Measurements from ENCODE around the gene COG5. TPM values are rescaled to one million over a fixed set of nuclear protein-coding genes. Genes with fewer than 3 reads are reported as not detected.

Gene COG5
- total and polyA plus RNA-seq, 9 of the 15 experiments (the other 6 are each of a cell fraction or from before 2014, with no cell fraction given), result 15.3 to 75.1 (median 56.4) TPM

DNA sequence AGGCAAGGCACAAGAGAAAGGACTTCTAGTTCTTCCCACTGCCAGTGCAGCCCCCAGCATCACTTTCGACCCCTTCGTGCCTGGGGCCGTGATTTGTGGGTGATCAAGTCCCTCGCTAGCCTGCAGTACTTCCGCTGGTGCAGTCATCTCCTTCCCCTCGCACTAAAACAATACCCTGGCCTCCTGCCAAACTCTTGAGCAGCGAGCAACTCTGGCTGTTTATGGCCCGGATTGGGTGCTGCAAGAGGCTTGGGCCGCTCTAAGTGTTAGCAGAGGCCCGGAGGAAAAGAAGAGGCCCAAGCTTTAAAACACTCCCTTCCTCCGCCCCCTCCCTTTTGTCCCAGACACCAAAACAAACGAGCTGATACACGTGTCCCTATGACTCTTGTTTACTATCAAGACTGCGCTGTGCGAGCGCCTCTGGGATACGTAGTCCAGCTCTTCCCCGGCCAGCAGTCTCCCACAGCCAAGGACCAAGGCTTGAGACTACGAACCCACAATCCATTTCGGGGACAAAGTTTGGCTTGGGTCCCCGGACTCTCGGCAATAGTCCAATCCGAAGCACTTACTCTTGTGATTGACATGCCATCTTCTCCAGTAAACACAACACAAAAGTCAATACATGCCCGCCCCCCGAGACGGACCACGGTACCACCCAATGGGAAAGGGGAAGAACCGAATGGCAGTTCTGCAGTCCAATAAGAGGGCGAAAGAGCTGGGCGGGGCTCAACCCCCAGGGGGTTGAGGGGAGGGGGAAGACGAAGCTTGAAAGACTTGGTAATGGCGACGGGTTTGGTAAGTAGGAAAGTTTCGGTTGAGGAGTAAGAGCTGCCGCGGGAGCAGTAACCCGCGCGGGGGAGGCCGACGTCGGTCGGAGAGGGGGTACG, 395.2 kb downstream of the COG5 start, which contains the start of gene HBP1 (continued):
- no peak for TF ChIP-seq PCBP2 (IDR thresholded peaks at IDR 0.05; ENCODE audit: low read depth, low read length, poor library complexity, severe bottlenecking)
- TF ChIP-seq PTTG1 (tag; IDR thresholded peaks at IDR 0.05; ENCODE audit: low read depth), result no peak
- peak; percentile 93 for TF ChIP-seq BRD9 (IDR thresholded peaks at IDR 0.05; ENCODE audit: low read depth, partially characterized antibody)
- TF ChIP-seq XRCC3 (IDR thresholded peaks at IDR 0.05), result no peak
- no peak for TF ChIP-seq HMG20A (CRISPR knock-in tag; conservative IDR thresholded peaks at IDR 0.05)
- peak; percentile 91 for TF ChIP-seq EP400 (IDR thresholded peaks at IDR 0.05)
- TF ChIP-seq, protein P1, sequence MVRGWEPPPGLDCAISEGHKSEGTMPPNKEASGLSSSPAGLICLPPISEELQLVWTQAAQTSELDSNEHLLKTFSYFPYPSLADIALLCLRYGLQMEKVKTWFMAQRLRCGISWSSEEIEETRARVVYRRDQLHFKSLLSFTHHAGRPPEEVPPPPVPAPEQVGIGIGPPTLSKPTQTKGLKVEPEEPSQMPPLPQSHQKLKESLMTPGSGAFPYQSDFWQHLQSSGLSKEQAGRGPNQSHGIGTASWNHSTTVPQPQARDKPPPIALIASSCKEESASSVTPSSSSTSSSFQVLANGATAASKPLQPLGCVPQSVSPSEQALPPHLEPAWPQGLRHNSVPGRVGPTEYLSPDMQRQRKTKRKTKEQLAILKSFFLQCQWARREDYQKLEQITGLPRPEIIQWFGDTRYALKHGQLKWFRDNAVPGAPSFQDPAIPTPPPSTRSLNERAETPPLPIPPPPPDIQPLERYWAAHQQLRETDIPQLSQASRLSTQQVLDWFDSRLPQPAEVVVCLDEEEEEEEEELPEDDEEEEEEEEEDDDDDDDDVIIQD (CRISPR knock-in tag; IDR thresholded peaks at IDR 0.05), result no peak
- no peak for TF ChIP-seq POLR2G (IDR thresholded peaks at IDR 0.05; ENCODE audit: low read depth, low read length)
- TF ChIP-seq, protein P2, sequence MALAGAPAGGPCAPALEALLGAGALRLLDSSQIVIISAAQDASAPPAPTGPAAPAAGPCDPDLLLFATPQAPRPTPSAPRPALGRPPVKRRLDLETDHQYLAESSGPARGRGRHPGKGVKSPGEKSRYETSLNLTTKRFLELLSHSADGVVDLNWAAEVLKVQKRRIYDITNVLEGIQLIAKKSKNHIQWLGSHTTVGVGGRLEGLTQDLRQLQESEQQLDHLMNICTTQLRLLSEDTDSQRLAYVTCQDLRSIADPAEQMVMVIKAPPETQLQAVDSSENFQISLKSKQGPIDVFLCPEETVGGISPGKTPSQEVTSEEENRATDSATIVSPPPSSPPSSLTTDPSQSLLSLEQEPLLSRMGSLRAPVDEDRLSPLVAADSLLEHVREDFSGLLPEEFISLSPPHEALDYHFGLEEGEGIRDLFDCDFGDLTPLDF (CRISPR knock-in tag; IDR thresholded peaks at IDR 0.05), result no peak
- TF ChIP-seq RBM25 (IDR thresholded peaks at IDR 0.05; ENCODE audit: low read depth, low read length, severe bottlenecking), result peak; percentile 98
- no peak for TF ChIP-seq ZNF507 (tag; conservative IDR thresholded peaks at IDR 0.05)
- no peak for TF ChIP-seq ZNF431 (CRISPR knock-in tag; IDR thresholded peaks at IDR 0.05)
- 0 out of 2 replicates have a peak, but pooled peaks have one; percentile 11 for TF ChIP-seq TOE1 (IDR thresholded peaks at IDR 0.05; ENCODE audit: borderline replicate concordance)
- TF ChIP-seq TOE1 (CRISPR knock-in tag; IDR thresholded peaks at IDR 0.05; ENCODE audit: borderline replicate concordance, low read depth), result no peak
- 0 out of 2 replicates have a peak, but pooled peaks have one; percentile 43 for TF ChIP-seq MYNN (IDR thresholded peaks at IDR 0.05)
- no peak for TF ChIP-seq MYNN (CRISPR knock-in tag; IDR thresholded peaks at IDR 0.05)
- TF ChIP-seq, protein P3, sequence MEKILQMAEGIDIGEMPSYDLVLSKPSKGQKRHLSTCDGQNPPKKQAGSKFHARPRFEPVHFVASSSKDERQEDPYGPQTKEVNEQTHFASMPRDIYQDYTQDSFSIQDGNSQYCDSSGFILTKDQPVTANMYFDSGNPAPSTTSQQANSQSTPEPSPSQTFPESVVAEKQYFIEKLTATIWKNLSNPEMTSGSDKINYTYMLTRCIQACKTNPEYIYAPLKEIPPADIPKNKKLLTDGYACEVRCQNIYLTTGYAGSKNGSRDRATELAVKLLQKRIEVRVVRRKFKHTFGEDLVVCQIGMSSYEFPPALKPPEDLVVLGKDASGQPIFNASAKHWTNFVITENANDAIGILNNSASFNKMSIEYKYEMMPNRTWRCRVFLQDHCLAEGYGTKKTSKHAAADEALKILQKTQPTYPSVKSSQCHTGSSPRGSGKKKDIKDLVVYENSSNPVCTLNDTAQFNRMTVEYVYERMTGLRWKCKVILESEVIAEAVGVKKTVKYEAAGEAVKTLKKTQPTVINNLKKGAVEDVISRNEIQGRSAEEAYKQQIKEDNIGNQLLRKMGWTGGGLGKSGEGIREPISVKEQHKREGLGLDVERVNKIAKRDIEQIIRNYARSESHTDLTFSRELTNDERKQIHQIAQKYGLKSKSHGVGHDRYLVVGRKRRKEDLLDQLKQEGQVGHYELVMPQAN (IDR thresholded peaks at IDR 0.05; ENCODE audit: borderline replicate concordance), result peak; percentile 95
- no peak for TF ChIP-seq RBM34 (IDR thresholded peaks at IDR 0.05; ENCODE audit: borderline replicate concordance, insufficient read depth, low read length)
